GM19328 (cell line): ENCODE data around the gene IFT57.
"Not testable (repeated sequence)": the region's sequence is repeated elsewhere in the genome, so short reads cannot be mapped to it uniquely, and the experiment has no call there.

Experiments used
- ATAC-seq: cut with Tn5 transposase; IDR thresholded peaks from one replicate; pipeline ENCODE4 v1.9.1; 2021; ENCODE audit warnings: mild to moderate bottlenecking, moderate library complexity; ENCODE audit not compliant: unreplicated experiment

IFT57 gene

DNA sequence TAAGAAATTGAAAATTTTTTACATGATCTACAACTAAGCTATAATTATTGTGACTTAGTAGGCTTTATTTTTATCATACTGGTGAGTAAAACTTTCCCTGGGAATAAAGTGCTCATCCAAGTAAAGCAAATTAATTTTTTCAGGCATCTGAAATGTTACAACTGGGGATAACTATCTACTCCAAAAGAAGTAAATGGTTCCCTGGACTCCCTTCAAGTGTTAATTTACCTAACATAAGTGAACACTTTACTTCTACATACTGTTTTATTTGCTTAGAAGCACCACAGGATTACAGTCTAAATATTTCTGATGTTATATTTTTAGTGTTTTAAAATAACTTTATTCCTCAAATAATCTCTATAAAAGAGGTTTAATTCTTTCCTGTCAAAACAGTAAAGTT is 57.8 kb downstream of the IFT57 start:
- ATAC-seq = no peak

GRCh38 chr3:108159865-108160264 is 62.4 kb downstream of the IFT57 start:
- no peak for ATAC-seq

- no peak for ATAC-seq
These were observed 63.1 kb downstream of the IFT57 start for GRCh38 chr3:108159105-108159504.

DNA sequence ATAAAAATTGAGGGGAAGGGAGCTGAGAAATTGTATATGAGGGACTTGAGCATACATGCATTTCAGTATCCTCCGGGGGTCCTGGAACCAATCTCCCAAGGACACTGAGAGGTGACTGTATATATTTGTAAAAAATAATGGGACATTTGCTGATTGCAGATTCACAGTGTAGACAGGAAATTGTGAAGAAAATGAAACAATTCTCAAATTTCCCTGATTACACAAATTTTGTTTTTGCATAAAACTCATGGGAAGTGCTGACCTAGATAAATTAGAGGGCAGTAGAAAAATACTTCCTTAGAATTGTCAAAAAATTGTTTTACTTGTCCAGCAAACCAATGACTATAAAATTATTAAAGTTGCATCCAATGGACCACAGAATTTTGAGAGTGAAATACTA is 64.0 kb downstream of the IFT57 start:
- ATAC-seq = no peak

DNA sequence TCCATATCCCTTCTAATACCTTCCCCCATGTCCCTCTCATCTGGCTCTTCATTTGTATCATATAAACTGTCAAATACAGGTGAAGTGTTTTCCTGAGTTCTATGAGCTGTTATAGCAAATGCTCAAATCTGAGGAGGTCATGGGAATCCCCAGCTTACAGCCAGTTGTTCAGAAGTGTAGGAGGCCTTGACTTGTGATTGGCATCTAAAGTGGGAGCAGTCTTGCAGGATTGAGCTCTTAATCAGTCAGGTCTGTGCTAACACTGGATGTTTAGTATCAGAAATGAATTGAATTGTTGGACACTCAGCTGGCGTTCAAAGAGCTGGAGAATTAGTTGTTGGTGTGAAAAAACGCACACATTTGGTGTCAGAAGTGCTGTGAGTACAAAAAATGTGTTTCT is 65.0 kb downstream of the IFT57 start:
- ATAC-seq = no peak

- ATAC-seq = no peak
These were observed 65.8 kb downstream of the IFT57 start for GRCh38 chr3:108156312-108156853.

- not testable (repeated sequence) for ATAC-seq
These were observed 66.6 kb downstream of the IFT57 start for GRCh38 chr3:108155642-108156041.

DNA sequence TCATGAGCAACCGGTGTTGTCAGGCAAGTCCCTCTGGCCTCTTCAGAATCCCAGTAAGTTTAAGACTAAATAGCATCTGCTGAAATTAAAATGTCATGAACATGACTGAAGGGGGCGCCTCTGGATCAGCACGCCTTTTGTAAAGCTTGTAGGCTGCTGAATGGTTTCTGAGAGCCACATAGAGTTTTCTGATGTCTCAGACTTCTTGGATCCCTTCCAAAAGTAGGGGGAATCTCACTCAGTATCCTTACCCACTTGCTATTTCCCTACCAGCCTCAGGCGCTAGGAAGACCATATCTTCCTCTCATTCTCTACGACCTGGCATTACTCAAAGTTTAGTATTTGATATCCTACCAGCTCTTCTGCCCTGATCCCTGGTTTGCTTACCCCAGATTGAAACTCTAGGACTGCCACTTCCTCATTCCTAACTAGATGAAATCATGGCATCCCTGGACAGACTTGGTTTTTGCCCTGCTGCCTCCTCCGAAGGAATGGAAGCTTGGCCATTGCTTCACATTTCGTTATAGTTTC is 68.7 kb downstream of the IFT57 start:
- ATAC-seq = no peak

DNA sequence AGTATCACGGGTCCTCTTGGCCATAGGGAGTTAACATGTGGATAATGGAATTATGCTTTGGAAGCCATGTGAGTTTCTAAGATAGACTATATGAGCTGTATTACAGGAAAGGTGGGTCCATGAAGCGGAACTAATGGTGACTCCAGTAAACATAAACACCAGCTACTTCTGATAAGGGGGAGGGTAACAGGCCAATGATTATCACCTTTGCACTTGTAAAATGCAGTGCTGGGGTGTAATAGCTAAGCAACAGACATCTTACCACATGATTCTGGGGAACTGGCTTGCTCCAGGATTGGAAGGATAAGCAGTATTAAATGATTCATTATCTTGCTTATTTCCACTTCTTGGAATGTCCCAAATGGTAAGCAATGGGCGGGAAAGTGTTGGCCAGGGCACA is 70.0 kb downstream of the IFT57 start:
- ATAC-seq = no peak

DNA sequence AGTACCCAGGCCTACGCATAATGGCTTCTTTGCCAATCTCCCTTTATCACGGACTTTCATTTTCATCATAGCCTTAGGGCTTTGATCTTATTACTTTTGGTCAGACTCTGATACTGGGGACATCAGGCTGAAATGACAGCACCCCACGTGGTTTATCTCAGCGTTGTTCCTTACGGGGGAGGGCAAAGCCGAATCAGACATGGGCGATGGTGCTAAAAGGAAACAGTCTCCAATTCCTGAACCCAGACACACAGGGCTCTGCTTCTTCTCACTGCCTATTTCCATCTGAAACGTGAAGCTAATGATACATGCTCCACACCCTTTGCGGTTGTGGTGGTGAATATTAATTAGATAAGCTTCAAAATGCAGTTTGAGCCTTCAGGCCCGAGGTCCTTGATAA is 72.0 kb downstream of the IFT57 start:
- no peak for ATAC-seq

- ATAC-seq = no peak
These were observed 76.1 kb downstream of the IFT57 start for GRCh38 chr3:108146139-108146538.

- ATAC-seq = no peak
These were observed 76.6 kb downstream of the IFT57 start for GRCh38 chr3:108145578-108145977.

- no peak for ATAC-seq
These were observed 84.8 kb downstream of the IFT57 start for GRCh38 chr3:108137460-108137814.

GRCh38 chr3:108136561-108137459 is 85.4 kb downstream of the IFT57 start:
- ATAC-seq = no peak

- ATAC-seq = no peak
These were observed 87.7 kb downstream of the IFT57 start for GRCh38 chr3:108134555-108134880.

GRCh38 chr3:108133858-108134554 is 88.2 kb downstream of the IFT57 start:
- ATAC-seq = no peak

- ATAC-seq = no peak
These were observed 89.2 kb downstream of the IFT57 start for GRCh38 chr3:108133048-108133369.

GRCh38 chr3:108131475-108132134 is 90.6 kb downstream of the IFT57 start:
- no peak for ATAC-seq

- ATAC-seq = no peak
These were observed 91.3 kb downstream of the IFT57 start for GRCh38 chr3:108130701-108131474.

DNA sequence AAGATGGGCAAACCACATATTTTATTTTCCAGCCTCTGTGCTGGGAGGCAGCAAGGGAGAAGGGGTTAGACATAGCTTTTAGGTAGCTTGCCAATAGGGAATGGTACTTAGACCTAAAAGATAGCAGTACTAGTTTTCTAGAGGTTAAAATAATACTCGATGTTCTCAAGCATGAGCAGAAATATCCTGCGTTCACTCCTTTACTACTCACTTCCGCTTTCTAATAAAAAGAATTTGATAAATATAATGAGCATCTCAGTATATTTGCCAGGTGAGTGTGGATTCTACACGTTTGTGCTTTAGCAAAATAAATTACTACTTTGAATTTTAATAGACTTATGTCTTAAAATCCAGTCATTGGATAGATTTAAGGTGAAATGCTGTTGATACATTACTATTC is 92.0 kb downstream of the IFT57 start:
- ATAC-seq = no peak
